NT2/D1 (cell line): Measurements from ENCODE around the gene IL15.

Source experiments
- SUZ12 ChIP-seq: IDR thresholded peaks from 2 replicates; pipeline ENCODE4 v1.6.1; 2011; ENCODE audit not compliant: insufficient read length, insufficient read depth; ENCODE audit errors: extremely low read depth
- YY1 ChIP-seq: IDR thresholded peaks from 2 replicates; pipeline ENCODE4 v1.6.1; 2011; ENCODE audit not compliant: insufficient read length, insufficient read depth
- ZNF274 ChIP-seq: IDR thresholded peaks from 2 replicates; pipeline ENCODE4 v1.6.1; 2011; ENCODE audit warnings: mild to moderate bottlenecking, low read depth, low read length

DNA sequence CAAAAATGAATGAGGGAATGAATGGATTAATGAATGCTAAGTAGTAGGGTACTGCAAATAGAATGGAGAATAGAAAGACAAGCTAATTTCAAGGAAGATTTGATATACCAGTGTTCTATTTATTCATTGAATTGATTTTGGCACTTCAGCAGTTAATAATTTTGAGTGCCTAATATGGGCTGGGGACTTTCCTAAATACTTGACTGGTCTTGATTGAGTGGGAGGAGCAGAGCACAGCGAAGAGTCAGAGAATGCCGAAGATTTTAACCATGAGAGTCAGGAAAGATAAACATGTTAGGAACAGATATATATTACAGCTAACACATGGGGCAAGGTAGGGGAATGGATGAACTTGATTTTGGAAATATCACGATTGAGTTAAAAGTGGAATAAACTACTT lies 10.6 kb downstream of the IL15 start:
- no peak for TF ChIP-seq YY1
- no peak for TF ChIP-seq SUZ12
- TF ChIP-seq ZNF274 = no peak
